DMS114 treated with DMSO at 0.1 percent for 48 hours (cell line): ENCODE results near the gene TEX12.

Experiments
- DNase-seq: peaks from one replicate; lab custom pipeline; 2025; ENCODE audit not compliant: unreplicated experiment; lab: John Stamatoyannopoulos, UW

Gene TEX12

DNA sequence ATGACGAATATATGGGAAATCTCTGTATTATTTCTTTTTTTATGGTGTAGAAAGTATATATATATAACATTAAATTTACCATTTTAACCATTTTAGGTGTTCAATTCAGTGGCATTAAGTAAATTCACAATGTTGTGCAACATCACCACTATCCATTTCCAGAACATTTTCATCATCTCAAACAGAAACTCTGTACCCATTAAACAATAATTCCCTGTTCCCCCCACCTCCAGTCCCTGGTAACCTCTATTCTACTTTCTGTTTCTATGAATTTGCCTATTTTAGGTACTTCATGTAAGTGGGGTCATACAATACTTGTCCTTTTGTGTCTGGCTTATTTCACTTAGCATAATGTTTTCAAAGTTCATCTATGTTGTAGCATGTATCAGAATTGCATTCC lies 43.7 kb downstream of the TEX12 start:
- no peak for DNase-seq

DNA sequence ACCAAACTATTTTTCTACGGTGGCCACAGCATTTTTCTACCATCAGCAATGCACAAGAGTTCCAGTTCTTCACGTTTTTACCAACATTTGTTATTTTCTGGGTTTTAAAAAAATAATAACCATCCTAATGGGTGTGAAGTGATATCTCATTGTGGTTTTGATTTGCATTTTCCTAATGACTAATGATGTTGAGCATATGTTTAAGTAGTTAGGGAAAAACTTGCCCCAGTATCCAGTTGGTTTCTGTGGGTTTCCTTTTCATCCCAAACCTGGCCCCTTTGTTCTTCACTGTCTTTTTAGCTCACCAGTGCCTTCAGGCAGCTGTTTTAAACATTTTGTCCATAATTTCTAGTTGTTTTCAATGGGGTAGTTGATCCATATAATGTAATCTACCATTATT lies 44.4 kb downstream of the TEX12 start:
- no peak for DNase-seq

DNA sequence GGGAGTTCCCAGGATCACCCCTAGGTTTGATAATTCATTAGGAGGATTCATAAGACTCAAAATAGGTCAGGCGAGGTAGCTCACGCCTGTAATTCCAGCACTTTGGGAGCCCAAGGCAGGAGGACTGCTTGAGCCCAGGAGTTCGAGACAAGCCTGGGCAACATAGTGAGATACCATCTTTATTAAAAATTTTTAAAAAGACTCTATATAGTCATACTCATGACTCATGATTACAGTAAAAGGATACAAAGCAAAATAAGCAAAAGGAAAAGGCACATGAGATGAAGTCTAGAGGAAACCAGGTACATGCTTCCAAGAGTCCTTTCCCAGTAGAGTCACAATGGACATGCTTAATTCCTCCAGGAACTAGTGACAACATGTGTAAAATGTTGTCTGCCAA lies 45.1 kb downstream of the TEX12 start:
- DNase-seq: no peak

DNA sequence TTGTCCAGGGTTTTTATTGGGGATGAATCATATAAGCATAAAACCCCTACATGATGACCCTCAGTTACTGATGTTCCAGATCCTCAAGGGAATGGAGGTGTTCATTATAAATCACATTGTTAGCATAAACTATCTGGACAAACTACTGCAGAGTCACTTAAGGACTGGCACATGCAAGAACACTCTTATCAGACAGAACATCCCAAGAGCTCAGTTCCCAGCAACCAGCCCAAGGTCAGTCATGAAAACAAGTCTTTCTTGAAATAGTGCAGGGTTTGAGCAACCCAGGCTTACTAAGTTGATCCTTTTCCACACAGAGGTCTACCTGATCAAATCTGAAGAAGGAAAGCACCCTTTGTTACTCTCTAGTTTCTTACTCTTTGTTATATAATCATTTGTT lies 45.5 kb downstream of the TEX12 start:
- no peak for DNase-seq

GRCh38 chr11:112213753-112214152 lies 46.6 kb downstream of the TEX12 start:
- no peak for DNase-seq

GRCh38 chr11:112215621-112216020 lies 48.4 kb downstream of the TEX12 start:
- DNase-seq: no peak

GRCh38 chr11:112216561-112217105 lies 49.5 kb downstream of the TEX12 start:
- no peak for DNase-seq

DNA sequence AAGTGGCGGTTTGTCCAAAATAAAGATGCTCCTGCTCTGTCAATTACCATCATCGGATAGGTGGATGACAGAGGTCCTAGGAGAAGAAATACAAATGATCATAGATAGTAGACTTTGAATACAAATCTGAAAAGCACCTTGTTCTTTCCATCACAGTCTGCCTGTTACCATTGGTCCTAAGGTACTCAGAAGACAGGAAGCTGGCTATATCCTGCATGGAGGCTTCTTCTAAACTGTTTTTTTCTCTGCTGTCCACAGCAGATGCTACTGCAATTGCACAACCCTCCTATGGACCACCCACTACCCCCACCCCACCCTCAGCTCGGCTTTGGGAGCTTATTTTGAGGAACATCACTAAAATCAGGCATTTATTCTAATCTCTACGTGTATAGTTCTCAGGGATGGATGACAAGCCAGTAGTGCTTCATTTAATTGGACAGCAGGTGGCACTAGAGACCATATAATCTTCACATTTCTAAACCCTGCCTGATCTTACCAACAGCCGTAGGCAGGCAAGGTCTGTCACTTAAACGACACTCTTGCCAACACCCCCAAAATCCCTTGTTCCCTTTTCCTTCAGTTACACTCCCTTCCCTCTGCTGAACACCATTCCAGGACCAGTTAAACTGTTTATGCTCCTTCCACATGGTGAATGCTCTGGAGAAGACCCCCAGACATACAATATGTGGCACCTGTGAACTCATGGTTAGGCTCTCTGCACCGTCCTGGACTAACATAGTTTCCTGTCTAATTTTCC lies 52.5 kb downstream of the TEX12 start:
- peak; percentile 52 for DNase-seq

- DNase-seq: no peak
These were observed 54.2 kb downstream of the TEX12 start for GRCh38 chr11:112221274-112221835.
